Measurements from ENCODE around the gene C10orf90. TPM values are rescaled to one million over a fixed set of nuclear protein-coding genes. Genes with fewer than 3 reads are reported as not detected.

The C10orf90 gene
- total RNA-seq, 1 donor from 2014 or later = not detected

DNA sequence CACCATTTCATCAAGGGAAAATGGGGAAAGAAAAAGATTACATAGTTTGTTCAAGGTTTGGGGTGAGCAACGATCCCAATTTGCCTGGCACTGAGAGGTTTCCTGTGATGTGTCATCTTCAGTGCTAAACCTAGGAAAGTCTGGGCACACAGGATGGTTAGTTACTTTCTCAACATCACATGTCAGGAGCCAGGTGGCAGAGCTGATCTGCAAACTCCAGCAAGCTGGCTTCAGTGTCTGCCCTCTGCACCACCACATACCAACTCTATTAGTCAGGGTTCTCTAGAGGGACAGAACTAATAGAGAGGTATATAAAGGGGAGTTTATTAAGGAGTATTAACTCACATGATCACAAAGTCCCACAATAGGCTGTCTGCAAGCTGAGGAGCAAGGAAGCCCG, 293.5 kb downstream of the C10orf90 start:
- Histone ChIP-seq H3K9me3 (no peaks in the 10 kb centered on the region), H3K36me3 (no peaks in the 10 kb centered on the region), H3K27ac (no peak overlapping the region), H3K4me3 (no peak overlapping the region), H3K27me3 (ENCODE audit: low read depth) (no peaks in the 10 kb centered on the region), H3K4me1 (no peaks in the 10 kb centered on the region)
- TF ChIP-seq, protein P1, sequence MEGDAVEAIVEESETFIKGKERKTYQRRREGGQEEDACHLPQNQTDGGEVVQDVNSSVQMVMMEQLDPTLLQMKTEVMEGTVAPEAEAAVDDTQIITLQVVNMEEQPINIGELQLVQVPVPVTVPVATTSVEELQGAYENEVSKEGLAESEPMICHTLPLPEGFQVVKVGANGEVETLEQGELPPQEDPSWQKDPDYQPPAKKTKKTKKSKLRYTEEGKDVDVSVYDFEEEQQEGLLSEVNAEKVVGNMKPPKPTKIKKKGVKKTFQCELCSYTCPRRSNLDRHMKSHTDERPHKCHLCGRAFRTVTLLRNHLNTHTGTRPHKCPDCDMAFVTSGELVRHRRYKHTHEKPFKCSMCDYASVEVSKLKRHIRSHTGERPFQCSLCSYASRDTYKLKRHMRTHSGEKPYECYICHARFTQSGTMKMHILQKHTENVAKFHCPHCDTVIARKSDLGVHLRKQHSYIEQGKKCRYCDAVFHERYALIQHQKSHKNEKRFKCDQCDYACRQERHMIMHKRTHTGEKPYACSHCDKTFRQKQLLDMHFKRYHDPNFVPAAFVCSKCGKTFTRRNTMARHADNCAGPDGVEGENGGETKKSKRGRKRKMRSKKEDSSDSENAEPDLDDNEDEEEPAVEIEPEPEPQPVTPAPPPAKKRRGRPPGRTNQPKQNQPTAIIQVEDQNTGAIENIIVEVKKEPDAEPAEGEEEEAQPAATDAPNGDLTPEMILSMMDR (IDR thresholded peaks at IDR 0.05) = no peak
- ATAC-seq (no peak), DNase-seq (no peak)
- intact Hi-C loops (cut with DNase I) = no loop called here

DNA sequence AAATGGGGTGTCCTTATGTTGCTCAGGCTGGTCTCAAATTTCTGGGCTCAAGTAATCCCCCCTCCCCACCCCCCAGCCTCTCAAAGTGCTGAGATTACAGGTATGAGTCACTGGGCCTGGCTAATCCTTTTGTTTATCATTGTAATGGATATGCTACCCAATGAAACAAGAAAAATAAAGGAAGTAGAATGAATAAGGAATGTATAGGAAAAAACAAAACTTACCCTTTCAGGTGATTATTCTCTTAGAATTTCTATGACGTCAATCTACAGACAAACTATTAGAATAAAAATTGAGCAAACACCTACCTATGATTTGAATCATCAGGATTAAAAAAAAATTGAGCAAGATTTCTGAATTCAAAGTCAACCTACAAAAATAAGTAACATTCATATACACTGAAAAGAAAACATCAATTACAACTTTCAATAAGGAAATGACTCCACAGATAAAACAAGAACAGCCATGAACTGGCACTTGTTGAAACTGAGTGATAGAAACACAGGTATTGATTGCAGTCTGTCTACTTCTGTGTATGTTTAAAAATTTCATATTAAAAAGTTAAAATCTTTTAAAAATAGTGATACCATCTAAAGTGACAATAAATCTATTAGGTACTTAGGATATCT, 294.5 kb downstream of the C10orf90 start:
- intact Hi-C loops (cut with DNase I) = no loop called here

DNA sequence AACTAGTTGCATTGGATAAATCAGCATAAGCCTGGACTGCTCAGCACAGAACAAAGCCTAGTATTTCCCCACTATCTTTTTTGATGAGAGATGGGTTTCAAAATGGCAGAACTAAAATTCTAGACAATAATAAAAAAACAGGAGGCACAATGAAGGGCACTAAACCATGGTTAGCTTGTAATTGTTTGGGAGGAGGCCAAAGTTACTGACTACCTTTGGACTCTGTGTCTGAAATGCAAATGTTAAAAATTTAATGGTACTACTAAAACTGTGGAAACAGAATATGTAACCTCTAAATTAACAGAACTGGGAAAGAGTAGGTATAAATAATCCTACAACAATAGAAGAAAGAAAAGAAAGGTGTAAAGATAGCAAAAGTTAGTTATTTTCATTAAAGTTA, 295.2 kb downstream of the C10orf90 start:
- no peak overlapping the region for H3K4me3 ChIP-seq
- intact Hi-C loops (cut with DNase I) = no loop called here
- H3K27ac ChIP-seq = no peak overlapping the region
- TF ChIP-seq, protein P1 (IDR thresholded peaks at IDR 0.05) = no peak
- no peaks in the 10 kb centered on the region for H3K9me3 ChIP-seq
- H3K4me1 ChIP-seq = no peaks in the 10 kb centered on the region
- no peak for DNase-seq
- H3K27me3 ChIP-seq (ENCODE audit: low read depth) = no peaks in the 10 kb centered on the region
- ATAC-seq = no peak
- no peaks in the 10 kb centered on the region for H3K36me3 ChIP-seq

More for the DNA sequence above, 294.5 kb downstream of the C10orf90 start:
- DNase-seq = no peak
- TF ChIP-seq, protein P1 (IDR thresholded peaks at IDR 0.05) = no peak
- Histone ChIP-seq H3K4me3 (no peak overlapping the region), H3K4me1 (no peaks in the 10 kb centered on the region), H3K27me3 (ENCODE audit: low read depth) (no peaks in the 10 kb centered on the region), H3K36me3 (no peaks in the 10 kb centered on the region), H3K9me3 (no peaks in the 10 kb centered on the region), H3K27ac (no peak overlapping the region)
- ATAC-seq = no peak

Other genes starting within 250 kb of the C10orf90 start
- 44.8 TPM for gene DOCK1, start 234.7 kb upstream of the C10orf90 start, total RNA-seq

All from lower lobe of right lung (tissue), 2 donors.